Pons (tissue), 1 donor: ENCODE measurements around the gene PDE11A.

Experiments used
- DNase-seq: peaks from one replicate; pipeline ENCODE4 v3.0.0-alpha.2; 2016; ENCODE audit warnings: low spot score

Gene PDE11A

DNA sequence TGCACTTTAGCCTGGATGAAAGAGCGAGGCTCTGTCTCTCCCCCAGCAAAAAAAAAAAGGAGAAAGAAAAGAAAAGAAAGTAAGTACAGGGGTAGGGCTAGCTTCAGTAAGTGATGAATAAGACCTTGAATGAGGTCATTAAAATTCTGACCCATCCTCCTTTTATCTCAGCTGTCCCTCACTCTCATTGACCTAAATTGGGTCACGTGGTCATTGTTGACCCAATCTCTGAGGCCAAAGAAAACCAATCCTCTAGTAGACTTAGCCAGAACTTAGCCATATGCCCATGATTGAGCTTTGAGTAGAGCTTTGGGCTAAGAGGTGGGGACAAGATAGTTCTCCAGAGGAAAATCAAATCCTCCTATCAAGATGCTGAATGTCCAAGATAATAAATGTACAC, 149.3 kb downstream of the PDE11A start:
- no peak for DNase-seq

DNA sequence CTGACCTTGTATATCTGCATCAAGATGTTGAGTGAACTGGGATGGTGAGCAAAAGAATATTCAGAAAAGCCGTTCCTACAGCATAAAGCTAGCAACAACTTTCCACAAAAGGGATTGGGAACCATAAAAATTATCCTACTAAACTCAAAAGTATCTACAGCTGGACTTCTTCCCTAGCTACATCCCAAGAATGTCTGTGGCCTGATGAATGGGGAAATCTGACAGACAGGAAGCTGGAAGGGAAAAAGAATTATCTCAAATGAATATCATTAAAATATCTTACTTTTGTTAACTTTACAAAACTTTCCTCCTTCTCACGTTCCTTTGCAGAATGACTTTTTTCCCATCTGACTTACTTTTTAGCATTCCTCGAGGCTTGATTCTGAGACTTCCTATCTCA, 150.9 kb downstream of the PDE11A start:
- no peak for DNase-seq

DNA sequence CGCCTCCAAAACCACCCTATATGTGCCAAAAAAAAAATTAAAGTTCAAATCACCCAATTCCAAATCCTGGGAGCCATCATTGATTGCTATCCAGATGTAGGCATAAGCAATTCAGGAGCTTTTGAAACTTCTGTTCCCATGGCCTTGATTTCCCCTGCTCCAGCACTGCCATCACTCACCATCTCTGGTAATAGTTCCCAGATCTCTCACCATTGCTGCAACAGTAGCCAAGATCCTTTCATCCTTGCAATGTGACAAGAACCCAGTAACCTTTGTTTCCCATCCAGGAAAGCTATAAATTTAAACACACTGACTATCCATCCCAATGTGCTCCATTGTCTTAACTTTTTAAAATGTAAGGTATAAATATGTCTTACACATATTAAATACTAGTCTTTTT, 155.4 kb downstream of the PDE11A start:
- DNase-seq = no peak

DNA sequence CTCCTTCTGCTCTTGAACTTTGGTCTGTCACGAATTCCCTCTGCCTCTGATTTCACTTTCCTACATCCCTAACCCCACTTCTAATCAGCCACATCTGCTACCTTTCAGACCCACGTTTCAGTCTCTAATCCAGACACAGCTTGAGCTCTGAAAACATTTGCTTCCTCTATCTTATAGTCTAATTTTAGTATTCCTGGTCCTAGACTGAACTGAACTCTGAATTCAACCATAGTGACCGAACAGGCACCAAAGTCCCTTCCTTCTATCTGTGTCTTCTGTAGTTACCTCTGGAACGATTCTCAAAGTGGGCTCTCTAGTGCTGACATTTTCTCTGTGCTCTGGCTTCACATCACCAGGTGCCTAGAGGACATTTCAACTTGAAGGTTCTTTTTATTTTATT, 156.2 kb downstream of the PDE11A start:
- DNase-seq = no peak

DNA sequence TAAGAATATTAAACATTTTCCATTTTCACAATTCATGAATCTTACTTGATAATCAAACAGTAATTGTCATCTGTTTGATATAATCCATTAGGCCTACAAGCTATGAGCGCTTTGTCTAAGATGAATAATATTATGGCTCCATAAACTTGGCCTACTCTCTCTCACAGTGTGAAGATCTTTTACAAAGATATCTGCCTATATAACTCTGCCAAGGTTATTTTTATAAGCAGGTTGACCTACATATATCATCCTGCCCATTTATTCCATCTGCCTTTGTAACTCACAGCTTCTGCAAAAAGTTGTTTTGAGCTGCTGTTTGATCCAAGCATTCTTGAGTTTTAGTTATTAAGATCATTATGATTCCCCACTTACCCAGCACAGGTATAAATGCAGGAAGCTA, 158.3 kb downstream of the PDE11A start:
- peak; percentile 4 for DNase-seq

DNA sequence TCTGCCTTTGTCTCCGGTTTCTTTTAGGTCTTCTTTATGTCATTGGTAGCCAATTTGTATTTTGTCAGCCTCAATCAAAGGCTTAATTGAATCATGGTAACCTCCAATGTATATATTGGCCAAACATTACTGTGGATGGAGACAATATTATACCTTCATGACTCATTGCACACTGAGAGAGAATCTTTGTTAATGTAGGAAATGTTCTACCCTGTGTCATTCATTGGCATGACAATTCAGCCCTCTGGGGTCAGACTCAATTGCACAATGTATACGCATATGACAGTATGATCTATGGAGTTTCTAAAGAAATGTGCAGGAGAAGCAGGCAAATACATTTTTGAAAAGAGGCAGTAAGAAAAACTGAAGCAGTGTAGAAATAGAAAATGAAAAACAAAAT, 162.6 kb downstream of the PDE11A start:
- no peak for DNase-seq

DNA sequence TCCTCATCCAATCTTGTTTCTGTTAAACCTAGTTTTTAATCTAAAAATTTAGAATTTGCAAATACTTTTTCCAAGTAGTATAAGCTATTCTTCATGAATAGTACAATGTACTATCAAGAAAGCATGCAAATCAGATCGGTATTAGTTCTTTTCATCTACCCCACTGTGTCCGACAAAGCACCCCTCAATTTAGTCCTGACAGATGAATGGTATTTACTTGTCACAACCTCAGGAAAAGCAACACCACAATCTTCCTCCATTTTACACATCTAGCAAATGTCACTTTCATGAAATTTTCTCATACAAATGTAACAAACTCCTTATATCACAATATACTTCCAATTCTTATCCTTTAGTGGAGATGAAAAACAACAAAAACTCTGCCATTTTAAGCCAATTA, 163.8 kb downstream of the PDE11A start:
- DNase-seq = no peak

DNA sequence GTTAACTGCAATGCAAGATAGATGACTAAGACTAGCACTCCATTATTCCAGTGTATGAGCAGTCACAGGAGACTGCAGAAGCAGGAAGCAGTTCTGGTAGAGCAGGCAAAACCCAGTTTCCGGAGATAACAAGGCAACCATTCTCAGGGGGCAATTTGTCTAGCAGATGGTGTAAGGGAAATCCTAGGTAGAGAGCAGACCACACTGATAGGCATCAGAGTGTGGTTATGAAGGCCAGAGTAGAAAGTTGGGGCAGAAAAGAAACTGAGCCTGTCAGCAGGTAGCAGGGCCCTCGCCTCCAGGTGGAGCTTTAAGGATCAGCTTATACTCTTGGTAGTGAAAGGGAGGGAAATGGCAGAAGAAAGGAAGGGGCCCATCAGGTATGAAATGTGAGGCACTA, 164.4 kb downstream of the PDE11A start:
- no peak for DNase-seq

DNA sequence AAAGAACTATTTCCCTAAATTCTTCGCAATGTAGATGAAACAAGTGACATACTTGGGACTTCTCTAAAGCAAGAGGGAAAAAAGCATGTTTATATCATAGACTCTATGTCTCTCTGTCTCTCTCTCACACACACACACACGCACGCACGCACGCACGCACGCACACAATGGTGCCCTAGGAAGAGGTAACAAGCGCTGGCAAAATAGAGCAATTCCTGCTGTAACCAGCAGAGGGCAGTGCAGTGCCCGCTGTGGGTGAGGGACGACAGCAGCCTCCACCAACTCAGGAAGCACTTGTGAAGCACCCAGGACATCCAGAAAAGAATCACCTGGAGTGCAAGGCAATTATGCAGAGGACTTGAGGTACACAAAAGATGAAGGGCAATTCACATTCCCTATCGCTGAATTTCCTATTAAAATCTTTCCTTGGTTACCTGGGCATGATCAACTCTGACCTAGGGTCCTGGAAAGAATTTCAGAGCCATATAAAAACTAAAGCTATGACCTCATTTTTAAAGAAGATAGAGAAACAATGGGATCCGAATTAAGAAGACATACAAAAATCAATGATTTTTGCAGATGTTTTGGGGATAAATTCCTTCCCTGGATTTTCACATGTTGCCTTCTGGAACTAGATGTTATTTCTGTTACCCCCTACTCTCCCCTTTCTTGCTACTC, 166.4 kb downstream of the PDE11A start:
- DNase-seq = peak; percentile 31

DNA sequence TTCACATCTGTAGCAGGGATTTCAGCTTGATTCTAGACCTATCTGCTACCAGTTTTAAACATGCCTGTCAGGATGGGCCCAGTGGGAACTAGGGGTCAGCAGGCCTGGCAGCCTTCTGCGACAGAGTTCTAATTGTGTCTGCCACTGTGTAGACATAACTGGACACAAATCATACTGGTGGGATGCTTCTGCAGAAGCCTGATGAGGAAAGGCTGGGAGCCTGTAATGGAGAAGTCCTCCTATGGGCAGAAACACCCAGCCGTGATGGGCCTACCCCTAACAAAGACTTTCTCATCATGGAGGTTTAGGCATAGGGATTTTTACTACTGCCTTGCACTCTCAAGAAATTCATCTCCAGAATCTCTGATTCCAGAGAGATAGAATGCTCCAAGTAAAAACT, 166.9 kb downstream of the PDE11A start:
- no peak for DNase-seq

DNA sequence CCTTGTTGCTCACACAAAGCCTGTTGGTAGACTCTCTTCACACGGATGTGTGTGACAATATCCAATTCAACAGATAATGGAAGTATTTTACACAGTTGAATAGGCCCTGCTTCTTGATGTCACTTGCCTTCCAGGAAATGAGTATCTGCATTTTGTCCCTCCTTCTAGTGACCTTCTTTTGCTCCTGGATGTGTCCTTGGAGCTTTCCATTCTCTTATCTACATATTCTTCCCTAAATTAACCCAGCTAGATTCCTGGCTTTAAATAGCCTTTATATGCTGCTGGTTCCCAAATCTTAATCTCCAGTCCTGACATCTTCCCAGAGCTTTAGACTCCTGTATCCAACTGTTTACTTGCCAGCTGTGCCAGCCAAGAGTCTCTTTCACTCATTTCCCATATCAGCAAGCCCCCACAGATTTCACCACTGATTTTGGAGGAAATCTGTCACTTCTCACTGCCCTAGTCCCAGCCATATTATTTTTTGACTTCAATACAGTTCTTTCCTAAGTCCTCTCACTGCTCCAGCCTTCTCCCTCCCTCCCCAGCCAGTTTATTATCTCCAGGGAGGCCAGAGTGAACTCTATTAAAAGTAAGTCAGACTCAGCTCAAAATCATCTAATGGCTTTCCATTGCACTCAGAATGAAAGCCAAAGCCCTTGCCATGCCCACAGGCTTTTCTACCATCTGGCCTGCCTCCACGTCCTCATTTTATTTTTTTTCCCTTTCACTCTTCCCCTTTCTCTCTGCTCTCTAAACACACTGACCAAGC, 170.0 kb downstream of the PDE11A start:
- no peak for DNase-seq

DNA sequence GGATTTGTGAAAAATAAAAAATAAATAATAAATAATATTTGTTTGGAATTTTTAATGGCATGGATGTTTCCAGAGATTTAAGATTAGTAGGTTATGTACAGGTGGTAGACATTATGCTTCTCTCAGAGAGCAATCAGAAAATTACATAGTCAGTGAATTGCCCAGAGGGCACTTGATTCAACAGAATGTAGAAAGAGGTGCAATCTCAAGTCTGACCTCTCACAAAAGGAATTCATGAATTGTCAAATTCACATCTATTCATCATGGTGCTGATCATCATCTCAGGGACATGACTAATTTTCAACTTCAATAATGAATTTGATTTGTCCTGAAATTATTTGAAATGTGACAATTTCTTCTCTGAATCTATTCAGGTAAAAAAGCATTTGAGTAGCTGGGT, 172.5 kb downstream of the PDE11A start:
- no peak for DNase-seq

DNA sequence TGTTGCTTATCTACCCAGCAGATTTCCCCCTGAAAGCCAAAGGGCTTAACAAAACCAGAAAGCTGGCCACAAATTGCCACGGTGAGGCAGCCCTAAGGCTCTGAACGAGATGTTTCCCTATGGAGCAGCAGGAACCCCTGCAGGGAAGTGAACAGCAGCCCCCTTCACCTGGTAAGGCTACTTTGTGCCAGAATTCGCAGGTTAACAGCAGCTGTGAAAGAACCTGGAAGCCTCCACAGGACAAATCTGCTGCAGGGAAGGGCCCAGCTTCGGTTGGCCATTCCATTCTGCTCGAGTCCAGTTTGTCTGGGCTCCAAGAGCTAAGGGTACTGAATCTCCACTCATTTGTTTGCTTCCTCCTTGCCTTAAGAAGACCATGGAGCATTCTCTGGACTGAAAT, 175.3 kb downstream of the PDE11A start:
- no peak for DNase-seq

DNA sequence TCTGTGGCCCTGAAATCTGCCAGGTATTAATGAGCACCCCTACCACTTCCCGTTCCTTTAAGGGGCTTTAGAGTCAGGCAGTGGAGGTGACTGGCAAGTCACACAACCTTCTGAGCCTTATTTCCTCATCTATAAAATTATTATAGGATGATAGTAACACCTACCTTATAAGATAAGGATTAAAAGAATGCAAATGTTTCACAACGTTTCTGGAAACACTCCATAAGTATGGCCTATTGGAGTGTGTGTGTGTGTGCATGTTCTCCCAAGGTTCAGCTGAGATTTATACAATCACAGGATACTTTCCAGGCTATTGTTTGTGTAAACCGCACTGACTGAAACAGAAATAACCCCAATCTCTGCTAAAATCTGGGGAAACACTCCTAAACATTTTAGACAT, 176.0 kb downstream of the PDE11A start:
- DNase-seq = no peak

DNA sequence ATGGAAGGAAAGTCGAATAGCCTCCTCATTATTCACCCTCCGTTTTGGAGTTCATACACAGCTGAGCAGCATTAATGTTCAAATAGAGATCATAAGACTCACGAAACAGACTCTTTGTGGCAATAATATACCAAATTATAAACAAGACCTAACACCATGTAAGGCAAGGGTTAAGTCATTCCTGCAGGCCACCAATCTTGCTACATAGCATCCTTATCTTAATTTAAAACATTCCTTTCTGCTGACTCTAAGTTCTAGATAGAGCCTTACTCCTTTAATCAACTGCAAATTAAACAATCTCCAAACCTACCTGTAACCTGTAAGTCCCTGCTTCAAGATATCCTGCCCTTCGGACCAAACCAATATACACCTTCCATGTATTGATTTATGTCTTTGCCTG, 178.0 kb downstream of the PDE11A start:
- DNase-seq = no peak

DNA sequence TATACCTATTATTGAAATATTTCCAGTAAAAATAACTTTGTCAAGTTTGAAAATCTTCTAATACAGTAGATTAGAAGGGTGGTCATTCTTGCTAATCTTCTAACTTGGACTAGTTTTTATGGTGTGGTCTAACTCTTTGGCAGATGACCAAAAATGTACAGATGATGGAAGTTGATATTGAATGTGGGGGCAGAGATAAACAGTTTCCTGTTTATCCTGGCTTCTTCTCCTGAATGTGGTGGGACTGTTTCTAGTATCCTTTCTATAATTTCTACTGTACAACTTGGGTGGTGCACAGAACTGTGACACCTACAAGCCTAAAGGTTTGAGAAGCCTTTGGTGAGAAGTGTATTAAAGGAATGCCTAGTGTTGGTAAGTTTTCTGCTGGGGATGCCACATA, 178.7 kb downstream of the PDE11A start:
- no peak for DNase-seq

DNA sequence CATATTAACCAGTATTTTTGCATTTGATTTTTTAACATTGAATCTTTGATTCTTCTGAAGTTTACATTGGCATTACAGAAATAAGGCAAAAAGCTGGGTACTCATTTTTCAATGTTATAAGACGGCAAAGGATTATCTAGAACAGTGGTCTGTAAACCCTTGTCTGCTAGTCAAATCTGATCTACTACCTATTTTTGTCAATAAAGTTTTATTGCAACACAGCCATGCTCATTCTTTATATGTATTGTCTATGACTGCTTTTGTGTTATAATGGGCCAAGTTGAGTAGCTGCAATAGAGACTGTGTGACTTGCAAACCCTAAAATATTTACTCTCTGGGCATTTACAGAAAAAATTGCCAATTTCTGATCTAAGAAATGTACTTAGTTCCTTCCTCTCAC, 181.0 kb downstream of the PDE11A start:
- DNase-seq = no peak

DNA sequence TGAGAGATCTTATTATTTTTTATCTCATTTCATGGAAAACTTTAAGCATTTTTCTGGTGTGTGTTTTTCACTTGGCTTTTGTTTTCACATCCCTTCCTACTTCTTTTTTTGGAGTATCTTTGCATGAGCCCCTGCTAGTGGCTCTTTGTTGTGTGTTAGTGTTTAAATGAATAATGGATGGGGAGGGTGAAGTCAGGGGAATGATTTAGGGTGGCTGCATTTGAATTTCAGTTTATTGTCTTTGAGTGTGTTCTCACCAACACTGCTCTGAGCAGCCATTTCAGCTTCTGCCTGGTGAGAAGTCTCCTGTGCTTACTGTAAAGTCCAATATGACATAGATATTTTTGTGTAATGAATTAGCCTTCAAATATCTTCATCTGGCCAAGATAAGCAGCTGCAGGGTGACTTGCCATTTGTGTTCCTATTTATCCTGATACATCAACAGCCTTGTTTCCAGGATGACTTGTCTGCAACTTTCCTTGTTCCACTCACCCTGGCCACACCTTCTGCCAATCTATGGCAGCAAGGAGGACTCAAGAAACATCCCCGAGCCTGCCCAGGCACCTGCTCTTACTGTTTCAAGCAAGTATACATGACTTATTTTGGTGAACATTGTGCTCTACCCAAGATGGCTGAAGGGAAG, 182.6 kb downstream of the PDE11A start:
- DNase-seq = no peak

DNA sequence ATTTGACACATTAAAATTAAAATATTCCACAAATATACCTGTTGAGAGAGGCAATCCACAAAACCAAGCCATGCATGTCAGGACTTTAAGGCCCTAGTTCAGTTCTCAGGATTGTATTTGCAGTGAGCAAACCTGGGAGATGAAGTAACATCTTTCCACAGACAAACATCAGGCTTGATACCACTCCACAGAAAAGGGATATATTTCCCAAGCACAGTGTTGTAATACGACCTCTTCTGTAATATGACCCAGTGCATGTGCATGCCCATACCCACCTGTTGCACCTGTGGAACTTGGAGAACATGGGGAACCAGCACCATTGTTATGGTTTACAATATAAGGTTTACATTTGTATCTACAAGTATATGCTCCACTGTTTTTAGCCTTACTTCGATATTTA, 184.0 kb downstream of the PDE11A start:
- no peak for DNase-seq

DNA sequence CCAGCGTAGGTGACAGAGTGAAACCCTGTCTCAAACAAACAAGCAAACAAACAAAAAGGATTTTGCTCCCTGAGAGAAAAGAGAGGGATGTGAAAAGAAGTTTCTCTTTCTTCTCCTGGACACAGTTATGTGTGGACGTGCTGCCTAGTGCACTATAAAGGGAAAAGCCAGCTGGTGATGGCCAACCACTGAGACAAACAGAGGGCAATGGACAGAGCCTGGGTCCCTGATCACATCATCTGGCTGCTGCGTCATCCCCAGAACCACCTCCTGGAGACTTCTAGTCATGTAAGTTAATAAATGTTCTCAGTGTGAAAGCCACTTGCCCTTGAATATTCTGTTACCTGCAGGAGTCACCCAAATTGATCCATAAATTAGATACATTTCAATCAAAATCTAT, 184.9 kb downstream of the PDE11A start:
- no peak for DNase-seq

DNA sequence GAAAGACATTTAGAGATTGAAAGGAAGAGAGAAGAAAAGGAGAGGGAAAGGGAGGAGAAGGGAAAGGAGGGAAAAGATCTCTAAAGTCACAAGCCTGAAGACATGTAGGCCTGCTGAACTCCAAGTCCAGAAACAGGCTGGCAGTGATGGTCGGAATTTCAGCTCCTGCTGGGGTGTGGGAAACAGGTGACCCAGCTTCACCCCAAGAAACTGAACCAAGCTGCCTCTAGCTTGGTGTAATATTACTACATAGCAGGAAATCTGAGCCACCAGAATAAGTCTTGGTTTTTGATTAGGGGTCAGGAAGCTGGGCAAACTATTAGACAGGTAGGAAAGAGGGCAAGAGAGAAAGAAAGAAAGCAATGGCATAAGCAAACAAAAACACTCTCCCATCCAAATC, 185.8 kb downstream of the PDE11A start:
- DNase-seq = no peak

DNA sequence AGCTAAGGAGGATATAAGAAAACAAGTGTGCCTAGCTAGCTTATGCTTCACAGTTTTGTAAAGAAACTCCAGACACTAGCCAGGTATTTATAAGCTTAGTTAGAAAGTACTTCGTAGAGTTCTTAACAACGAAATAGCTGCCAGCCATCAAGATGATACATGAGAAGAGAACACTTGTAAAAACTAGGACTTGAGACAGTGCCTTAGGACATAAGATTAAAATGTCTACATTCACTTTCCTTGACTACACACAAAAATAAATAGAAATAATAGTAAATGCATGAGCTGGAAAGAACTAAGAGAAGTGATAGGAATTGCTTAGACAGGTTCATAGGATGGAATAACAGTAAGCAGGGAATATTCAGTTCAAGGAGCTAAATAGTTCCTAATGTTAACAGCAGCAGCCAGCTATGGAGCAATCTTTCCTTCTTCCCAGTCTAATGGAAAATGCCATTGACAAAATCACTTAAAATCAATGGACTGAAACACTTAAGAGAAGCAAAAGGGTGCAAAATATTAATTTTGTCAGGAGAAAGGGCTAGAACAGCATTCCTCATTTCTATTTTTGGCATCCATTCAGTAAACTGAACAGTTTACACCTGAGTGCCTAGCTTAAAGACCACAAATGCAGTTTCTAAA, 186.6 kb downstream of the PDE11A start:
- no peak for DNase-seq

DNA sequence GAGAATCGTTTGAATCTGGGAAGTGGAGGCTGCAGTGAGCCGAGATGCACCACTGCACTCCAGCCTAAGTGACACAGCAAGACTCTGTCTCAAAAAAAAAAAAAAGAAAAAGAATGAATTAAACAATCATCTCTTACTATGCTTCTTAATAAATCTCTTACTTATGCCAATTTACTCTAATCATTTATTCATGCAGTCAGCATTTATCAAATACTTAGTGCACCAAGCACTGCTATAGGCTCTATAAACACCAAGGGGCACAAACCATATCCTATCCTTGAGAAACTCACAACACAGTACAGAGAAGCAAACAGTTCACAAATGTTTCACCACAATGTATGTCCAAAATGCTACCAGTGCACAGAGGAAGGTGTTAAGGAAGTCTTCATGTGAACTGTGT, 189.4 kb downstream of the PDE11A start:
- DNase-seq = no peak
